GM23248 (cell line): ENCODE data around the gene BRD7.
"Not testable (repeated sequence)": the region's sequence is repeated elsewhere in the genome, so short reads cannot be mapped to it uniquely, and the experiment has no call there.

Experiments used
- EZH2 ChIP-seq: fragments of 200-600 bp; sonication (generic); IDR thresholded peaks from 2 replicates; pipeline ENCODE4 v1.6.1; 2018; ENCODE audit warnings: antibody characterized with exemption, mild to moderate bottlenecking; ENCODE audit not compliant: insufficient read depth, poor library complexity, severe bottlenecking
- EZH2phosphoT487 ChIP-seq: fragments of 200-600 bp; sonication (generic); IDR thresholded peaks from 2 replicates; pipeline ENCODE4 v1.6.1; 2018; ENCODE audit warnings: antibody characterized with exemption, moderate library complexity, mild to moderate bottlenecking, low read depth; ENCODE audit not compliant: insufficient read depth

- not testable (repeated sequence) for TF ChIP-seq EZH2phosphoT487, EZH2
These were observed 25.2 kb downstream of the BRD7 start for GRCh38 chr16:50343566-50343965.
